GM20431 (cell line): ENCODE data around the gene LHX6.

Experiments
- in situ Hi-C: fragments of 300-500 bp; cut with MseI, MboI; formaldehyde crosslinking; loops from one replicate; pipeline ENCODE4 v1.15.0; 2020; ENCODE audit warnings: low sequenced_read_pairs; ENCODE audit not compliant: unreplicated experiment

Gene LHX6

DNA sequence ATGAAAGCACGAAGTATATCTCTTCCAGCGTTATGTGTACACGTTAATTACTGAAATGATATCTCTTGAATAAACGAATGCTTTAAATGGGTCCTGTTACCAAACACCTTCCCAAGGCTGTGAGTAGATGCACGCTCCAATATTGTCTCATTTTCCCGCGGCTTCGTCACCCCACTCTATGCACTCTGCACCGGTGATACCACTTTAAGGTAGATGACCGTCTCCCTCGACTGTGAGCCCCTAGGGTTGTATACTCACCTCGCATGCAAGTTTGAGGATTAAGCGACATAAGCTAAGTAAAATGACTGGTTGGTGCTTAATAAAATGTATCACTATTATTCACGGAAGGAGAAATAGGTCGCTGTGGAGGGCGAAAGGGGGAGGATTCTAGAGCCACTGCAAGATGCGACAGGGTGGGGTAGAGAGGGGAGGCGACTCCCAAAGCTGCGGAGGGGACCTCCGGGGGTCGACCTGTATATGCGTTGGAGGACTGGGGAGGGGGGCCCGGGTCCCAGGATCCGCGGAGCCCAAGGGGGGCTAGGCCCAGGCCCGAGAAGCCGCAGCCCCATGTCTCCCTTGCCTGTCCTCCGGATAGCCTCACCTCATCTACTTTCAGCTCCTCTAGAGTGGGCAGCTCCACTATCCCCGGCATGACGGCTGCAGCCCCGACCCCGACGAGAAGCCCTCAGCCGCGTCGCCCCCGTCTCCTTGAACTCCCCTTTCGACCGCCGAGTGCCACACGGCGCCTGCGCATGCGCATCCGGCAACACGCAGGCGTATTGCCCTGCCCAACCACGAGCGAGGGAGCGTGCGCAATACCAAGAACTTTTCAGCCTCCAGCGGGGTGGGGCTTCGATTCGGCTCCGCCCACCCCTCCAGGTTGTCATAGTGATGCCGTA is 69.5 kb downstream of the LHX6 start, which contains the start of the genes MORN5 and NDUFA8:
TSS of gene MORN5 (plus strand) at position 883 of the 899 bp plus-strand sequence. CDS start 65 bp downstream, outside the sequence.
TSS of gene NDUFA8 (minus strand) at position 754 of the 899 bp plus-strand sequence. CDS start at position 652, 102 bp downstream.
- in situ Hi-C loops = no loop called here

DNA sequence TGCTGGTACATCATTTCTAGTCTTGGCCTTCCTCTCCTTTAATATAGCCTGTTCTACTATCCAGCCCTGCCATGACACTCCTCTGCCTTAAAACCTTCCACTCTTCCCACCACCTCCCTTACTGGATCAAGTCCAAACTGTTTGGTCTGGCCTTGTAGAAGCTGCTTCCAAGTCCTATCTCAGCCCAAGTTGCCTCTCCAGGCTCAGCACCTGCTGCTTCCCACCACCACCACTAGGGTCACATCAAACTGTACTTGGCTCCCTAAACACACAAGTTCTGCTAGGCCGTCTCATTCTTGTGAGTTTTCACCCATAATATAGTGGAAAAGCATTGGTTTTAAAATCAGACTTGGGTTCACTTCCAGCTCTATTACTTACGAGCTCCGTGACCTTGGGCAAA is 70.6 kb downstream of the LHX6 start:
- in situ Hi-C loops = no loop called here

DNA sequence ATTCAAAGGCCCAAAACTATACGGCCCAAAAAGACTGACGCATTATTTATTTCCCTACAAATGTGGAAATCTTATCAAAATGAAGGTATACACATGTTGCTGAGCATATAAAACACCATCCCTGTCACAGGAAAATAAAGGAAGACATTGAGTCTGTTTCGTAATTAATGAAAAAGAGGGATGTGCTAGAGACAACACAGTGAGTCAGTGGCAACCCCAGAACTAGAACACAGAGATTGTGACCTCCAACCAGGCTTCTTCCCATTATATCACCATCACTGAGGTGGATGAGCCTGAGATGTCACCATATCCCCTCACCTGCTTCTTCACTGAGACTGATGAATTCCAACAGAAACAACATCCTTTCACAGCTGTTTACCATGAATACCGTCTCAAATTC is 73.0 kb downstream of the LHX6 start:
- in situ Hi-C loops = no loop called here
